Endometrial microvascular endothelial cells (primary cell): Measurements from ENCODE around the gene C3orf20. TPM values are rescaled to one million over a fixed set of nuclear protein-coding genes. Genes with fewer than 3 reads are reported as not detected.
"Not testable (repeated sequence)": the region's sequence is repeated elsewhere in the genome, so short reads cannot be mapped to it uniquely, and the experiment has no call there.

Source experiments
- in situ Hi-C: cut with HindIII; loops from 2 replicates; pipeline ENCODE4 v1.10.0; 2017; ENCODE audit warnings: low sequenced_read_pairs, low pct_unique_long_range_greater_than_20kb; ENCODE audit errors: inconsistent ontology term
- total RNA-seq: library from RNA; depleted of rRNA; stranded (reverse); fragments of >200 nt; gene quantifications from one replicate; pipeline ENCODE4 v1.2.3, GENCODE V29; 2015; ENCODE audit errors: inconsistent ontology term

The C3orf20 gene
- total RNA-seq, 1 donor from 2014 or later, result 0.28 TPM

DNA sequence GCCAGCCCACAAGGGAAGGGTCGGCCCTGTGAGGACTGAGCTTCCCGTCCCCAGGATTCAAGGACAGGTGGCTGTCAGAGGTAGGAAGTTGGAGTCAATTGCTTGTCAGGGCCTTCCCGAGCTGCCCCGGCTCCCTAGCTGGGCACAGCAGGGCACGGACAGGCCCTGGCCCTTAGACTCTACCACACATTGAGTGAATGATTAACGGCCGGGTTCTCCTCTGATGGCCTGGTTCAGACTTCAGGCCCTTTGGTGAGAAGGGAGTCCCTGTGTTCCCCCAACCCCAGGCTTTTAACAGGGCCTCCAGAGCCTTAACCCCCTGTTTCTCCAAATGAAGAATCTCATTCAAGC, 127.4 kb downstream of the C3orf20 start:
- in situ Hi-C loops, result no loop called here

DNA sequence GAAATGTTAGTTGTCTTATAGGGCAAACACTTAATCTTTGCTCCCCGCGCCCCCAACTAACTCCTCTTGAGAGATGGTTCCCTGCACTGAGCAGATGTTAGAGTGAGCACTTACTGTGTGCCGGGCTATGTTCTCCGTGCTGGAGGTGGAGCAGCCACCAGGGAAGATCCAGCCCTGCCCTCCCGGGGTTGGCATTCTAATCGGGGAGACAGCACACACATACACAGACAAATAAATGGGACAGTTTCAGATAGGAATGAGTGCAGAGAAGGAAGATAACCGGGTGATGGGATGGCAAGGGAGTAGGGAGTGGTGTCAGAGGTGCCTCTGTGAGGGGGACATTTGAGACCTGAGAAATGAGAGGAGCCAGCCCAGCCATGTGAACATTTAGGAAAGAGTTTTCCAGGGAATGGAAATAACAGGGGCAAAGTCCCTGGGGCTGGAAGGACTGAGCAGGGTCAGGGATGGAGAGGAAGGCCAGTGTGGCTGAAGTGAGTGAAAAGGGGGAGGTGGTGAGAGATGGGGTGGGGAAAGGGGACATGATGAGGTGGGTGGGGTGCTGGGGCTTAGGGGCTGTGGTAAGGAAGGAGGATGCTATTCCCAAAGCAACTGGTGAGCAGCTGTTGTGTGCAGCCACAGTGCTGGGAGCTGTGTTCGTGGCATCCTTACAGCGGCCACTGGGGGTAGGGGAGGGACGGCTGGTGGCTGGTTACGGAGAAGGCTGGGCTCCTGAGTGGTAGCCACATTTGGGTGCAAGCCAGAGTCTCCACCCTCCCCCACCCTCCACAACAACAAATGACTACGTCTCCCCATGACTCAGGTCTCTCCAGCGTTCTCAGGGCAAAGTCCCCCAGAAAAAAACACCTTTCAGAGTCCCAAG, 128.4 kb downstream of the C3orf20 start:
- in situ Hi-C loops, result no loop called here

DNA sequence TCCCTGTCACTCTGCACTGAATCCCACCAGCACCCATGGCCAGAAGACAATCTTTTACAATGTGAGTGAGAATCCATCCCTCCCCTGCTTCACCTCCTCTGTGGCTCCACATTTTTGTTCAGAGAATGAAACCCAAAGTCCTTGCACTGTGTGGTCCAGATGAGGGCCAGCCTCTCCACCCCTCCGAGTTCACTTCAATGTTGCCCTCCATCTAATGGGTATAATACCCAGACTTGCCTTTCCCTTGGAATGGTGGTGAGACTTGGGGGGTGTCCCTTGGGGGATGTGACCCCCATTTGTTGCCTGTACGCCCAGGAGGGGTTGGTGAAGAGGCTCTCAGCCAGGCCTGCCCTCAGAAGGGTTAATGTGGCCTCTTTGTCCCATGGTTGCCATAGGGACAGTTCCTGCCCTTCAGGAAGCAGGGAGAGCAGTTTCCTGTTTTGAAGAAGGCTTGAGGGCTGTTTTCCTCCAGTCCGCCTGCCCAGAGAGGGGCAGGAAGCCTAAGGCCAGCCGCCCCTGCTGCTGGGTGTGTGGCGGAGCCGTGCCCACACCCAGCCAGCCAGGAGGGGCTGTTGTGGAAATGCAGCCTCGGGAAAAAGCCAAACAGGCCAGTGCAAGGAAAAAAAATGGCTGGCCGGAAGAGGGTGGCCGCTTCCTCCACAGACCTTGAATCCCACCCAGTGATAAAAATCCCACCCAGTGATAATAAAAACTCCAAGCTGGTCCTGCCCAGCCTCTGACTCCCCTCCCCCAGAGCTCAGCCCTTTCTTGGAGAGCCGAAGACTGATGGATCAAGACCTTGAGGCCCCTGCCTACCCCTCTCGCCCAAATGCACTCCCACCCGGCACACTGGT, 129.3 kb downstream of the C3orf20 start:
- in situ Hi-C loops, result no loop called here

DNA sequence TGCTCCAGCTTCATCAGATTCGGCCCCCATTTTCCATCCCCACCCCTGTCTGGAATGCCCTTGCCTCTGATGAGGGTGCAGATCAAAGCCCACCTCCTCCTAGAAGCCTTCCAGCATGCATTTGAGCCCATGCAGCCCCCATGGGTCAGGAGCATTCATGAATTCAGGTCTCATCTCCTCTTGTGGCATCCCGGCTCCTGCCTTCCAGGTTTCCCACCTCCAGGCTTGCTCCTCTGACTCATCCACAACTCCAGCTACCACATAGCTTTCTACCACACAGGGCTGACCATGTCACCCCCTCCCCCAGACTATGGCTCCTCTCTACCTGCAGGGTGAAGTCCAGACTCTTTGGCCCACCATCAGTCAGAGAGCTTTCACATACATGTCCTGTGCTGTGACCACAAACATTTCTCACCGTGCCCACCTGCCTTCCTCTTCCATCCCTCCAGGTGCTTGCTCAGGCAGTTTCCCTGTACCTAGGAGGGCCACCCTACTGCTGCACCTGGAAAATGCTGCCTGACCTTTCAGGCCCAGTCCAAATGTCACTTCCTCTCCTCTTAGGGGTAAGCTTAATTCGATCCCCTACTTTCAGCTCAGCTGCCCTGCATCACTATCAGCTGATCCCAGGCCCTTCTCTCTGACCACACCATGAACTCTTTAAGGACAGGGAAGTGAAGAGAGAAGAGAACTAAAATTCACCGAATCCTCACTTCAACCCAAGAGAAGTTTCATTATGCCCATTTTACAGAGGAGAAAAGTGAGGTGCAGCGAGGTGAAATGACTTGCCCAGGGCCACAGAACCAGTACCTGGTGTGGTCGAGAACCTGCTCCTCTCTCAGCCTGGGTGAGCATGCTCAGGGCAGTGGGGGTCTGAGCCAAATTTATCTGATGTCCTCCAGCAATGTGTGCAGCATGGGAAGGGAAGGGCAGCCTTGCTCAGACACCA, 130.2 kb downstream of the C3orf20 start:
- in situ Hi-C loops, result no loop called here

DNA sequence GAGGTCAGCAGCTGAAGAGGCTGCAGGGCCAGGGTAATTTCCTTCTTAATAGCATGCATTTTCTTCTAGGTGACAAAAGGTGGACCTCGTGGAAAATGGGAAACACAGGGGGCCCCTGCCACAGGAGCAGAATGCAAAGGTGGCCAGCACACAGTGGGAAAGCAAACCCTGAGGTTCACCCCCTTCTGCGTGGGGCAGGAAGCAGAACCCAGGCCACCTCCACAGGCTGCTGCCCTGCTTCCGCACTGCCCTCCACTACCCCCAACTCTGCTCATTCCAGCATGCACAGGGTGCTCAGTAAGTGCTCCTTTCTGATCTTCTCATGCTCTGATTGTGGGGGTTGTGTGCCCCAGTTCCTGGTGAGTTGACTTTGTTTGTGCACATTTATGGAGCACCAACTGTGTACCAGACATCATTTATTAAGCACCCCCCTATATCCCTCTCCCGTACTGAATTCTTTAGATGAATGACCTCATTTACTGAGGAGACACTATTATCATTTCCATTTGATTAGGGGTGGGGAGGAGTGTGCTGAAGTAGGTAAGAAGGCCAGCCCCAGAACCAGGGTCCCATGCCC, 131.1 kb downstream of the C3orf20 start:
- in situ Hi-C loops, result no loop called here

DNA sequence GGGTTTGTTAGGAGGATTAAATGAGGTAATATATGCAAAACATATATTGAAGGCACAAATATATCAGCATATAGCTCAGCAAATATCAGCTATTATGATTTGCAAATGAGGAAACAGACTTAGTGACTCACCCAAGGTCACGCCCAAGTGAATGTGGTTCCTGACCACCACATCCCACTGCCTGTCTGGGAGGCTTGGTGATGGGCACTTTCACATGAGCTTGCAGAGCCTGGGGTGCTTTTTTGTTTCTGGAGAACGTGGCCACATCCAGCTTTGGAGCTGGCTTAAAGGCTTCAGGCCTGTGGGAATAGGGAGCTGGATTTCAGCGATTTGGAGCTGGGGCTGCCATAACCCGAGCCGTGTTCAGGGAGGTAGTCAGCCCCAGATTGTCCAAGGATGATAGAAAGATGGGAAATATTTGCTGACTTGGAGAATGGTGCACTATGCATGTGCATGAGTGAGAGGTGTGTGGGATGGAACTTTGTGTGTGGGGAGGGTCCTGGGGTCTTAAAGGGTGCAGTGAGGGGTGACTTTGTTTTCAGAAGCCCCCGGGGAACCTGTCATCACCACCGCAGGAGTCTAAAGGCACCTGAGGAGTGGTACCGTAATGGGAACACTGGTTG, 131.8 kb downstream of the C3orf20 start:
- in situ Hi-C loops, result no loop called here

DNA sequence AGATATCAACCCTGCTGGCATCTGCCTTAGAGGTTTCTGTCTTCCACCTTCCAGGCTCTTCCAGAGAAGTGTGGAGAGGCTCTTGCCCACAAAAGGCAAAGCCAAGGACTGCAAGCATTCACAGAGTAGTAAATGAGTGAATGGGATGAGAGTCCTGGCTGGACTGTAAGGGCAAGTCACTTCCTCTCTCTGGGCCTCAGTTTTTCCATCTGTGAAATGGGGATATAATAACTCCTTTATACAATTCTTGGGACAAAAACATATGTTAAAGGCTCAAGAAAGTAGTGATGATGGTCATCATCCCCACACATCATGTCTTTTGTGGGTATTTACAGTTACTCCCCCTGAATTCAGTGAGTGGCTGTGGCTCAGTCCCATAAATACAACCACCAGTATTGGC, 133.1 kb downstream of the C3orf20 start:
- in situ Hi-C loops, result no loop called here

DNA sequence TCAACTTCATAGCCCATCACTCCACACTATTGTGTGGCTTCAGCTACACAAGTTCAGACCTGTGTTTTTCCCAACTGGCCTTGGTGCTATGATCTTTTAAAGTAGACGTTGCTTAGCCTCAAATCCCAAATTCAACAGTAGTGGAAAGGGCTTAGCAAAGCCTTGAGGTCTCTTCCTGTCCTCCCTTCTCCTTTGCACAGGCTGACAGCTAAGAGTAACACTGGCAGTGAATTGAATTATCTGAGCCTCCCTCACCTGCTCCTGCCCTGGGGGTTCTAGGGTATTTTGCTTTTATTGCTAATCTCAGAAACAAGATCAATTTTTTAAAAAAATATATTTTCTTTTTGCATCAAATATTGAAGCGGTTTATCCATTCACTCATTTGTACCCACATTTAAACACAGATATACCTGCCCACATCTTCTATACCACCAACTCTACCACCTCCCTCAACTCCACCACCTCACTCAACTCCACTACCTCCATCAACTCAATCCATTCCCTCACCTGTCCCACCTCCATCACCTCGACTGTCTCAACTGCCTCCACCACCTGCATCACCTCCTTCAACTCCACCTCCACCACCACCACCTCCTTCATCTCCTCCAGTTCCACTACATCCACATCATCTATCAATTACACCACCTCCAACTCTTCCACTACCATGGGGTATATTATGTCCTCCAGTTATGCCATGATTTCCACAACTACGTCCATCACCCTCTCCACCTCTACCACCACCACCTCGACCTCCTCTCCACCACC, 133.7 kb downstream of the C3orf20 start:
- in situ Hi-C loops, result no loop called here

DNA sequence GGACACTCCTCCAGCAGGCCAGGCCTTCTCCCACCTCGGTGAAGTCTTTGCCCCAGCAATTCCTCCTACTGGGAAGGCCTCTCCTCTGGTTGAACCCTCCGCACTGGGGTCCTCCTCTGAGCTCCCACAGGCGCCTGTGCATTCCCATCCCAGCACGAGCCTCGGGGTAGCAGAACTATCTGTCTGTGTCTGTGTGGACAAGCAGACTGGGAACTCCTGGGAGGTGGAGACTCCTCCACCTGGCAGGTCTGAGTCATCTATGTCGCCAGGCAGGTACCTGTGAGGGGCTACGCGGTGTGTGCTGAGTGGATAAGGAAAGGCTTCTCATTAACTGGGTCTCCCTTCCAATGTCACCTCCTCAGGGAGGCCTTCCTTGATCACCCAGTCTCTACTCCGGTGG, 134.7 kb downstream of the C3orf20 start:
- in situ Hi-C loops, result not testable (repeated sequence)

DNA sequence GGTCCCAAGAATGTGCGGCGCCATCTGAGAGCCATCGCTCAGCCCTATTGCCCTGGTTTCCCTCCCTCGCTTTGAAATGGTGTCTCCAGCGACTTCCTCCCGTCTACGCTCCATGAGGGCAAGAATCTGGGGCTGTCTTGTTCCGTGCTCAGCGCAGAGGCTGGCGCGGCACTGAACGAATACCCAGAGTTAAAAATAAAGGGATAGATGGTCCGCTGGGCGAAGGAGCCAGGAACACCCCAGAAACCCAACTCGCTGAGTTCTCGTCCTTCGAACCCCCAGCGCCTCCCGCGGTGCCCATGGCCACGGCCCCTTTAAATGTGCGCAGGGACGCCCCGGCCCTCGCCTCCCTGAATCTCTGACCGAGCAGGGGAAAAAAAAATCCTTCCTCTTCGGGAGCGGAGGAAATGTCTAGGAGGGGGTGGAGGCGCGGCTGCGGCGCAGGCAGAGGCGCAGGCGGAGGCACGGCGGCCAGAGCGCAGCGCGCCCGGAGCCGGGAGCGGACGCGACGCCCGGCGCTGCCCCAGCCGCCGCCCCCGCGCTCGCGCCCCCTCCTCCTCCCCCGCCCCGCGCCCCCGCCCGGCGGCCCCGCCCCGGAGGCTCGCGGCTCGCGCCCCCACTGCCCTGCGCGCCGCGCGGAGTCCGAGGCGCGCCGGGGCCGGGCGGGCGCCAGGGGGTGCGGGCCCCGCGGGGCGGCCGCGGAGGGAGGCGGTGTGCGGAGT, 135.3 kb downstream of the C3orf20 start:
- in situ Hi-C loops, result no loop called here

DNA sequence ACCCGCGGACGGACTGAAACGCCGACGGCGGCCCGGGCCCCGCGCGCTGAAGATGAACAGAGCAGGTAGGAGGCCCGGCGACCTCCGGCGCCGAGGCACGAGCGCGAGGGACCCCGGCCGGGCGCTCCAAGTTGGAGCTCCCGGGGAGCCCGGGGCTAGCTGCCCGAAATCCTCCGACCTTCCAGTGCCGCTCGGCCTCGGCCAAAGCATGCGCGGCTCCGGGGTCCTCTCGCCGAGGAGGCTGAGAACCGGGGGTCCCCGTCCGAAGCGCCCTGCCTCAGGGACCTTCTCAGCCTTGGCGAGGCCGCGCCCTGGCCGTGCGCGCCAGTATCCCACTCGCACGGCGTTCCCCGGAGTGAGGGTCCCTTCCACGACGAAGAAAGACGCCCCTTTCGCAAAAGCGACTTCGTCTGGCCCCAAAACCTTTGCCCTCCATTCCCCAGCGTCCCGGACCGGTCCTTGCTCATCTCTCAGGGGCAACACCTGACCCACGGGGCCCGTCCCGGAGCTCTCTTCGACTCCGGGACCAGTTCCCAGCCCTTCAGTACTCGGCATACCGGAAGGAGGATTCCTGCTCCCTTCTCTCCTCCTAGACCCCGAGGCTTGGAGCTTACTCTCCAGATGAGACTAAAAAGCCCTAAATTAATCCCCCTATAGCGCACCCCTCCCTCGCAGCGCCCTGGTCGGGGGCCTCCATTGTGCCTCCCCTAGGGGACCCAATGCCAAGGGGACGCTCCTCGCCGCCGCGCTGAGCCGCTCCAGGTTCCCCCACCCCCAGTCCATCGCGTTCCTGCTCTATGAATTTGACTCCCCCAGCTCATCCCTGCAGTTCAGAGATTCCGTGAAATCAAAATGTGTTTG, 136.1 kb downstream of the C3orf20 start:
- in situ Hi-C loops, result no loop called here

DNA sequence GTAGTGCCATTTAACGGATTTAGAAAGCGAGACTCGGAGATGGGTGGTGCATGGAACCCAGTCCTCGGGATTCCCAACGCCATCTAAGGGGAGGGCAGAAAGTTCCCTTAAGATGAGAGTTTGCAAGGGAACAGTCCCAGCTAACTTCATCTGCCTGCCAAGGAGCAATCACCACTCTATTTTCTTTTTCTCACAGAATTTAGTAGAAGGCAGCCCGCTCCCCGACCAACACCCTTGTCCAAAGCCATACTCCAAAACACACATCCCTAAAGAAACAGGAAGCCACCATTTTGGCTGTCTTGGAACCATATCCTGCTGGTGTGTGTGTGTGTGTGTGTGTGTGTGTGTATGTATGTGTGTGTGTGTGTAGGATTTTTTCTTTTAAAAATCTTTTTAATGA, 136.7 kb downstream of the C3orf20 start:
- in situ Hi-C loops, result no loop called here

DNA sequence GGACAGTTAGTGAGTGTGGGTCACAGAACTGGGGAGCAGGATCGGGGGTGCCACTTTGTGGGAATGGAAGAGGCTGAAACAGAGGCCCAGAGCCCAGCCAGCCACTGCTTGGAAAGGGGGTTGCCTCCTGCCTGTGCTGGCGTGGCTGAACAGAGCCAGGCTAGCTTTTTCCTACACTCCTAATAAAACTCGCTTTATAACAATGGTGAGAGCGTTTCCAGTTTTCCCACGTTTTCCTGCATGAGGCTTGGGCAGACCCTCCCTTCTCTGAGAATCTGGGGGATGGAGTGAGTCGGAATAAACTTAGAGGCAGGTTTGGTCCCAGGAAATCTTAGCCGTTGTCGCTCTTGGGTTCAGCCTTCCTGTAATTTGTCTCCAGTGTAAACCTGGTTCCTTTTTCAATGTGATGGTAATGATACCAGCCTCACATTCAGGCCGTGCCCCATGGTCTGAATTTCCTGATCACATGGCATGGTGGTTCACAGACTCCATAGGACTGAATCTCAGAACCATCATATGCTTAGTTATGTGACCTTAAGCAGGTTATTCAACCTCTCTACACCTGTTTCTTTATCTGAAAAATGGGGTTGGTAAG, 137.4 kb downstream of the C3orf20 start:
- in situ Hi-C loops, result no loop called here

DNA sequence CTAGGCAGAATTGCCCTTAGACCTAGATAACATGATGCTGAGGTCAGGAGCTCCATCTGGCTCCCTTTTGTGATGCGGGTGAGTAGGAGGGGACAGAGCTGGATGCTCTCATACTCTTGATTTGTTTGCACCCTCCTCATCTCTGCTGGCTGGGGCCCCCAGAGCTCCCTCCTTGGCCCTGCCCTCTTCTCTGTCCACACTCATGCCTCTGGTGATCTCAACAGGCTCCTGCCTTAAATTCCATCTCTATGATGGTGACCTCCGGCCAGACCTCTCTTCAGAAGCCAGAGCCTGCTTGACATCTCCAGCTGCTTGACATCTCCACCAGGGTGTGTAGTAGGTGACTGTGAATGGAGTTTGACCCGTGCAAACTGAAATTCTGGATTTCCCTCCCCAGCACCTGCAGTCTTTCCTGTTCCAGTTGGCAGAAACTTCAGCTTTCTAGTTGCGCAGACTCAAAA, 139.5 kb downstream of the C3orf20 start:
- in situ Hi-C loops, result no loop called here

DNA sequence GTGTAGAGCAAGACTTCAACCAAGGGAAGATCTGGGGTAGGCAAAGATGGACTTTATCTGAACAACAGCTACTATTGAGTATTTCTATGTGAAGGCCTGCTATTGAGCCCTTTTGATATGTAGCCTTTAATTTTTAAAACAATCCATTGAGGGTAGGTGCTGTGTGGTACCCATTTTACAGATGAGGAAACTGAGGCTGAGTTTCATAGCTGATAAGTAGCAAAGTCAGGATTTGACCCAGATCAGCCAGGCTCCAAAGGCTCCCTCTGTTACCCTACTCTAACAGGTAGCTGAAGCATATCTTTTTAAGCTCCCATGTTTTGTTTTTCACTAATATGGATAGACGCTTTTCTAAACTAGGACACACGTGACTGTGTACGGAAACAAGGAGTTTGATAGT, 141.4 kb downstream of the C3orf20 start:
- in situ Hi-C loops, result no loop called here
